Stimulated activated CD4-positive, alpha-beta T cell treated with anti-CD3 and anti-CD28 coated beads, TNF-alpha, amount 100 ng/mL, for 4 hours (primary cell): ENCODE results near the gene ATP11A.

Experiments
- DNase-seq, 3 experiments: peaks; one replicate each; pipeline ENCODE4 v3.0.0-alpha.2; 2020; ENCODE audit warnings: low read depth in 3 of 3

ATP11A gene

GRCh38 chr13:112741835-112742570 is 52.2 kb downstream of the ATP11A start:
- DNase-seq: no peak

- no peak for DNase-seq
Observed at GRCh38 chr13:112742583-112742982, 52.7 kb downstream of the ATP11A start.

- DNase-seq: no peak
Observed at GRCh38 chr13:112743451-112744167, 53.8 kb downstream of the ATP11A start.

- no peak for DNase-seq
Observed at GRCh38 chr13:112744168-112745021, 54.6 kb downstream of the ATP11A start.

DNA sequence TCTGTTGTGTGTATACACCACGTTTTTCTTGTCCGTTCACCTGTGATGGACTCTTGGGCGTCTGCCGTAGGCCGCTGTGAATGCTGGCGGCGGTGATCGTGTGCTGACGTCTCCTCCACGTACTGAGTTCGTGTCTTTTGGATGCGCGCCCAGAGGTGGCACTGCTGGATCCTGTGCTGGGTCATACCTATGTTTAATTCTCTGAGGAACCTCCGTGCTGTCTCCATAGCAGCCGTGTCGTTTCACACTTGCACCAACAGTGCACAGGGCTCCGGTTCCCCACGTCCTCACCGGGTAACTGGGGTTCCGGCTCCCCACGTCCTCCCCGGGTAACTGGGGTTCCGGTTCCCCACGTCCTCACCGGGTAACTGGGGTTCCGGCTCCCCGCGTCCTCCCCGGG is 56.2 kb downstream of the ATP11A start:
- no peak for DNase-seq

GRCh38 chr13:112747256-112747655 is 57.4 kb downstream of the ATP11A start:
- no peak for DNase-seq

- no peak for DNase-seq
Observed at GRCh38 chr13:112748947-112749735, 59.3 kb downstream of the ATP11A start.

- no peak for DNase-seq
Observed at GRCh38 chr13:112750570-112750969, 60.7 kb downstream of the ATP11A start.

DNA sequence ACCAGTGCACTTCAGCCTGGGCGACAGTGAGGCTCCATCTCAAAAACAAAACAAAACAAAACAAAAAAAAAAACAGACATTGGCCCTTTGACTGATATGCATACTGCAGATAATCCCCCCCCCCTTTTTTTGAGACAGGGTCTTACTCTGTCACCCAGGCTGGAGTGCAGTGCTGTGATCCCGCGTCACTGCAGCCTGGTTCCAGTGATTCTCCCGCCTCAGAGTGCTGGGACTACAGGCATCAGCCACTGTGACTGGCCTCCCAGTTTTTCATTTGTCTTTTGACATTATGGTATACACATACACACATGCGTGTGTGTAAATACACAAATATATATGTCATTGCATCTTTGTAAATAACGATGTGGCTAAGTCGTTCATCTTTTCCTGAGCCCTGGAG is 61.8 kb downstream of the ATP11A start:
- no peak for DNase-seq

- no peak for DNase-seq
Observed at GRCh38 chr13:112752211-112752610, 62.4 kb downstream of the ATP11A start.

GRCh38 chr13:112752711-112753541 is 63.1 kb downstream of the ATP11A start:
- DNase-seq: no peak

DNA sequence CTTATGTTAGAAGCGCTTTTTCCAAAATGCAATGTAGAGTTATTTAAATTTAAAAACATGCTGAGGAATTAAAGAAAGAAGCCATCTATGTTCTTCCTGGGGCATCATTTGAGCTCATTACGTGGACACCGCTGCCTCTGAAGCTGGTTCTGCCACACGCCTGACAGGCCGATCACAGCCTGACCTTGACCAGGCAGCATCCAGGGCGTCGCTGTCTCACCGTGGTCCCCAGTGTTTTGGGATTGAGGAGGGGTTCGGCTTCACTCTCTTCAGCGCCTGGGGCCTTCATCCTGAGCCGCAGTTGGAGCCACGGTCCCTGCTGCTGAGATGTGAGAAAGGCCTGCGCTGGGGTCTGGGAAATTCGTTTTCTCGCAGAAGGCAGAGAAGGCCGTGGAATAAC is 64.0 kb downstream of the ATP11A start:
- DNase-seq: no peak

- no peak for DNase-seq
Observed at GRCh38 chr13:112754281-112755025, 64.6 kb downstream of the ATP11A start.

DNA sequence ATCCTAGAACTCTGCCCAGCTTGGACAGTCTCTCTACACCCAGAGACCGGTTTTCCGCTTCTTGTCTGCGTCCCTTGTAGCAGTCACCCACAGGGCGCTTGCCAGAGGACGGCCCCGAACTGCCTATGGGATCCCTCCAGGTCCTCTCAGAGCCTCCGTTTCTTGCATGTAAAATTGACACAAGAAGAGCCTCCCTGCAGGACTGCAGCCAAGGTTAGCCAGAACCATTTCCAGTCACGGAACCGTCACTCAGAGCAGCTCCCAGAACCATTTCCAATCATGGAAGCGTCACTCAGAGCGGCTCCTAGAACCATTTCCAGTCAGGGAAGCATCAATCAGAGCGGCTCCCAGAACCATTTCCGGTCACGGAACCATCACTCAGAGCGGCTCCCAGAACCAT is 65.5 kb downstream of the ATP11A start:
- no peak for DNase-seq

DNA sequence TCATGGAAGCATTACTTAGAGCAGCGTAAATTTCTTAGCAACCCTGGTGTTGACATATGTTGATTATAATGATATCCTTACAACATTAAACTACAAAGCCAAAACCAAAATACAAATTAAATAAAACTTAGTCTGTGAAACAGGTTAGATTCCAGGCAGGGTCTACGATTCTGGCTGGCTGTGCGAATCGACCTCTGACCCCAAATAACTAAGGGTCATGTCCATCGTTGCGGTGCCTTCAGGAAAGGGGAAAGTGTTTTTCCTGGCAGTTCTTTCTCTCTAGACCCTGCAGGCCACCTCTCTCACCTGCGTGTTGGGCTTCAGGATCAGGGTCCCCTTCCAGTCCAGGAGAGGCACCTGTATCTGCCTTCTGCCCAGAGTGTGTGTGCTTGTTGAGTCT is 66.2 kb downstream of the ATP11A start:
- DNase-seq: no peak

DNA sequence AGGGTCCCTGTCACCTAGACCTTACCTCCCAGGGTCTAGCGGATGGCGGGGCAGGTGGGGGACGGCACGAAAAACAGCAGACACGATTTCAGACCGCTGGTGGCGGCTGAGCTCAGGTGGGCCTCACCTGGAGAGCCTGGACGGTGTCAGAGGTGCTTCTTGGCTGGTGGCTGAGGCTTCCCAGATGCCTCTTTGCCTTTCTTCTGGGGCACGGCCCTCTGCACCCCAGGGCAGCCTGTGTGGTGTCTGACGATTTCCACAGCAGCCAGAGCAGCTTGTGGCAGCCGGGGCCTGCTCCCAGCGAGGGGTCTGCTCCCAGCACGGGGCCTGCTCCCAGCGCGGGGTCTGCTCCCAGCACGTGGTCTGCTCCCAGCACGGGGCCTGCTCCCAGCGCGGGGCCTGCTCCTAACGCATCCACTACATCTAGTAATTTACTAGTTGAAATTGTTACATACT is 66.7 kb downstream of the ATP11A start:
- no peak for DNase-seq

DNA sequence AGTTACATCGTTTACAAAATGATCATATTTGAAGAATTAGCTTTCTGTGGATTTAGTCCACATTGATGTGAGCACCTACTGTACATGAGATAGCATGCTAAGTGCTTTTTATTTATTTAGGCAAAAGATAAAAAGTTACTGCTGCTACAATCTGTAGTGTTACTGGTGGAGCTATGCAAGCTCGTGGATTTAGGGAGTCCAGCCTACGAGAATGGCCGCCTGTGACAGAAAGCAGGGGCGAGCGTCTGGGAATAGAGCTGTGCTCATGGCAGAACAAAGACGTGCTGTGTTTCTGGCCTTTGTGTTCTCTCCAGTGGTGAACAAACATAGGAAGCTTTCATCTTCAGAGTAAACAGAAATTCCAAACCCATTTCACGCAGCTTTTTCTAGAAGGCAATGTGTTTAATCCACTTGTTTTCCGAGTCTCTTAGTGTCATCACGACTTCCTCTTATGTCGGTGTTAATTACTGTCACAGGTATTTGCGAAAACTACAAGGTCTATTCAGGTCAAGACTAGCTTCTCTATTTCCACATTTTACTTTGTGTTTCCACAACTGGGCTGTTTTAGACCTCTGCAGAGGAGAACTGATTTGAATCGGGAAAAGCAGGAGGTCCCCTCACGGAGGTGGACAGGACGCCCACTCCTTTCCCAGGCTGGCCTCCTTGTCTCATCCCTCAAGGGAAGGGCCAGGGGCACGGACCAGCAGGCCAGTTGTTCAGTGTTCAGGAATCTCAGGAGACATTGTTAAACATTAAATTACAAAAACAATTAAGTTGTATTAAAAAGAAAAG is 67.3 kb downstream of the ATP11A start:
- no peak for DNase-seq

DNA sequence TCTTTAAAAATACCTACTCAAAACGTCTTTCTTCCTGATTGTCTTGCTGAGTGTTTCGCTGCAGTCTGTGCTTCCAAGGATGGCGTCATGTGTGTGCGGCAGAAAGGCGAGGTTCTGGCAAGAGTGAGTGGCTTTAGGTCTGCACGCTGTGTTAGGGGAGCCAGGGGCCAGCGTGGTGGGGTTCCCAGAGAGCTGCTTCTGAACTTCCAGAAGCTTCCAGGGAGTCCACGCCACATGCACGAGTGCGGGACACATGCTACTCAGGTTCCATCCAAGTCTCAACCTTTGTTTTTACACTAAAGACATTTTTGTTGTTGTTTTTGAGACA is 67.9 kb downstream of the ATP11A start:
- DNase-seq: no peak

- DNase-seq: no peak
Observed at GRCh38 chr13:112759053-112759452, 69.2 kb downstream of the ATP11A start.
